ENCODE results near the gene LRP1-AS. TPM values are rescaled to one million over a fixed set of nuclear protein-coding genes. Genes with fewer than 3 reads are reported as not detected.

Gene LRP1-AS
- total RNA-seq, 4 donors from 2014 or later: not detected

DNA sequence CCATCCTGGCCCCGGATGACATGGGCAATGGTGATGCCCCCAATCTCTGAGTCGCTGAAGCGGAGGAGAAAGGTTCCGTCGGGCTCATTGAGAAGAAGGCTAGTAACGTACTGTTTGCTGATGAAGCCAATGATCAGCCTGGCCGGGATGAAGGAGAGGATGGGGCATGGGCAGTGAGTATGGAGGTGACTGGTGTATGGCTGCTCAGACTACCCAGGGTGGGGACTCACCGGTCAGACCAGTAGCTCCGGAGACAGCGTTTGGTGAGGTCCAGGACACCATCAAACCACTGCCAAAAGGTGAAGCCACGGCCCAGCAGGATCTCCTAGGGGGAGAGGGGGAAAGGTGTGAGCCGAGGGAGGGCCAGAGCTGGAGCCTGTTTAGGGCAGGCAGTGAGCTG is 47.7 kb downstream of the LRP1-AS start:
- TF ChIP-seq, protein P1, sequence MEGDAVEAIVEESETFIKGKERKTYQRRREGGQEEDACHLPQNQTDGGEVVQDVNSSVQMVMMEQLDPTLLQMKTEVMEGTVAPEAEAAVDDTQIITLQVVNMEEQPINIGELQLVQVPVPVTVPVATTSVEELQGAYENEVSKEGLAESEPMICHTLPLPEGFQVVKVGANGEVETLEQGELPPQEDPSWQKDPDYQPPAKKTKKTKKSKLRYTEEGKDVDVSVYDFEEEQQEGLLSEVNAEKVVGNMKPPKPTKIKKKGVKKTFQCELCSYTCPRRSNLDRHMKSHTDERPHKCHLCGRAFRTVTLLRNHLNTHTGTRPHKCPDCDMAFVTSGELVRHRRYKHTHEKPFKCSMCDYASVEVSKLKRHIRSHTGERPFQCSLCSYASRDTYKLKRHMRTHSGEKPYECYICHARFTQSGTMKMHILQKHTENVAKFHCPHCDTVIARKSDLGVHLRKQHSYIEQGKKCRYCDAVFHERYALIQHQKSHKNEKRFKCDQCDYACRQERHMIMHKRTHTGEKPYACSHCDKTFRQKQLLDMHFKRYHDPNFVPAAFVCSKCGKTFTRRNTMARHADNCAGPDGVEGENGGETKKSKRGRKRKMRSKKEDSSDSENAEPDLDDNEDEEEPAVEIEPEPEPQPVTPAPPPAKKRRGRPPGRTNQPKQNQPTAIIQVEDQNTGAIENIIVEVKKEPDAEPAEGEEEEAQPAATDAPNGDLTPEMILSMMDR (IDR thresholded peaks at IDR 0.05; ENCODE audit: low read depth): no peak

DNA sequence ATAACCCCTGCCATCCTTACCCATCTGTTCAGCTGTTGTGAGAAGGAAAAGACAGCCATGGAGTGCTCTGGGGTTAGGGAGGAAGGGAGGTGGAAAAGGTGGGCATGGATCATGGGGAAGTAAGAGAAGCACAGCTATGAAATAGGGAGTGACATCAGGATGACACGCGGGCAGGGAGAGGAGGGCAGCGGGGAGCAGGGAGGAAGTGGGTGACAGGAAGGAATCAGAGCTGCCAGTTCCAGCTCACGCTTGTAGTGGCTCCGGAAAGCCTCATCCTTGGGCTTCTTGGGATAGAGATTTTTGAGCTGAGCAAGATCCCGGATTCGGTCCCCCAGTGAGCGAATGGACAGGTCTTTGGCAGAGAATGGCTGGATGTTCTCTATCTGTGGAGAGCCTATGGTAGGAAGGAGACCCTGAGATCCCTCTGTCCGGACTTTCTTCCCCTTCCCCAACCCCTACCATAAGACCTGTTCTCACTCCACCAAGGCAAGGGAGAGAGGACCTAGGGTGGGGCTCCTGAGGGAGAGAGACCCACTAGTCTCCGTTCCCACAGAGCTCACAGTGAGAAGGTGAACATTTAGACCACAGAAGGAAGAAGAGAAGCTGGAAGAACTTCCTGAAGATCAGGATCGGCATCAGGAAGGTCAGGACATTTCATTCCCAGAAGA is 48.2 kb downstream of the LRP1-AS start:
- TF ChIP-seq, protein P1 (IDR thresholded peaks at IDR 0.05; ENCODE audit: low read depth): no peak

DNA sequence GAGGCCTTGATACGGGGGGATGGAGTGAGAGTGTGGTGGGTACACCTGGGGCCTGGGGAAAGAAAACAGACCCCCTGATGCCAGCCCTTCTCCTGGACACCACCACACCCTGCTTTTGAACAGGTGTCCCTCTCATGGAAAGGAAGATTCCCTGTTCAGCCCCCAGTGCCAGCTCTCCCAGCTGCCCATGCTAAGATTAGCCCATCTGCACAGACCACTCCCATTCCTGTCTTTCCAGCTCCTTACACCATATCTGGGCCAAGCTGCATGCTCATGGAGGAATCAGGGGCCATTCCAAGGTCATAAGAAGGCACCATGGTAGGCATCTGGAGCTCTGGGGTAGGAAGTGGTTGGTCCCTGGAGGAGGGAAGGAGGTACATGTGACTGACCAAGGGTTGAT is 48.9 kb downstream of the LRP1-AS start:
- TF ChIP-seq, protein P1 (IDR thresholded peaks at IDR 0.05; ENCODE audit: low read depth): no peak

DNA sequence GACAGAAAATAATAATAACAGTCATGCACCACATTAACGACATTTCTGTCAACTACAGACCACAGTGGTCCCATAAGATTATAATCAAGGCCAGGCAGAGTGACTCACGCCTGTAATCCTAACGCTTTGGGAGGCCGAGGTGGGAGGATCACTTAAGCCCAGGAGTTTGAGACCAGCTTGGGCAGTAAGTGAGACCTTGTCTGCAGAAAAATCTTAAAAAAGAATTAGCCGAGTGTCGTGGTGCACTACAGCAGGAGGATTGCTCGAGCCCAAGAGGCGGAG is 49.9 kb downstream of the LRP1-AS start:
- TF ChIP-seq, protein P1 (IDR thresholded peaks at IDR 0.05; ENCODE audit: low read depth): no peak

DNA sequence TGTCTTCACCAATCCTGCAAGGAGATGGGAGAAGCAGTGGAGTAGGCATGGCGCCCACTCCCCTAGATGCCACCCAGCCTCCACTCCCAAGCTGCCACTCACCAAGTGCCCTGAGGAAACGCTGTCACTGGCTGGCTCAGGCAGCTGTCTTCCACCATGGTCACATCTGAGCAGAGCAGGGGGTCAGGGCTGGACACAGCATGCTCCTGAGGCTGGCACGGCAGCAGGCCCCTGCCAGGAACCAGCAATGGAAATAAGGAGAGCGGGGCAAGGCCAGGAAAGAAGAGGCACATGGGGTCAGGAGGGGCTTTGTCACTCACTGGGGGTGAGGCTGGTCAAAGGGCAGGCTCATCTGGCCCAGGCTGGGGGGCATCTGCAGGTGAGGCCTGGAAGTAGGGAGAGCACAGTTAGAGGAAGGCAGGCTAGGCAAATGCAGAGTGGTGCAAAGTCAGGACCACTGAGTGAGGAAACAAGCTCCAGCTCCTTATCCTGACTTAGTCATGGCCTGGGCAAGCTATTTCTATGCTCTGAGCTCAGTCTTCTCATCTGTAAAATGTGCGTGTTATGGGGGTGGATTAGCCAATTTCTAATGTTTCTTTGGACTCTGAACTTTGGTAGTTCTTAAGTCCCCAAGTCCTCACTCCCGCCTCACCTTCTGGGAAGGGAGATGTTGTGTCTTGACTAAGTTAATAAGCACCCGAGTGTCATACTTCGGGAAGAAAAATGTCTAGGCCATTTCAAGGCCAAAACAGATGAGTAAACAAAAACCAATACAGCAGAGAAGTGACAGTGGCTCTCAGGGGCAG is 50.5 kb downstream of the LRP1-AS start:
- TF ChIP-seq, protein P1 (IDR thresholded peaks at IDR 0.05; ENCODE audit: low read depth): no peak

DNA sequence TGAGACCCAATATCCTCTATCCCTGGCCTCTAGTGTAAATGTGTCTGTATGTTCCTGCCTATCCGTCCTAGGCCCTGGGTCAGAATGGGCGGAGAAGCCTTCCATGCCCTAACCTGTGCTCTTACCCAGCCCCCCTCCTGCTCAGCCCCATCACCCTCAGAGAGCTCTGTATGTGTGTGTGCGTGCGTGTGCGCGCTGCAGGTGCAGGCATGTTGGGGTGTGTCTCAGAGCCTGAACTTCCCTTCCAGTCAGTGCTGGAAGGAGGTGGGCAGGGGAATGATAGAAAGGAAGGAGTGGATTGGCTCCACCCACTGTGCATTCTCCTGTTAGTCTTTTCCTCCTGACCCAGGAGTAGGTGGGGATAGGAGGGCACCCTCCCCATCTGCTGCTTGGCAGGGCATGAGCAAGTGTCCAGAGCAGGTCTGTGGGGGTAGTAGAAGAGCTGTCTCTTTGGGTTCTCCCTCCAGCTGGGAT is 51.3 kb downstream of the LRP1-AS start:
- TF ChIP-seq, protein P1 (IDR thresholded peaks at IDR 0.05; ENCODE audit: low read depth): no peak

DNA sequence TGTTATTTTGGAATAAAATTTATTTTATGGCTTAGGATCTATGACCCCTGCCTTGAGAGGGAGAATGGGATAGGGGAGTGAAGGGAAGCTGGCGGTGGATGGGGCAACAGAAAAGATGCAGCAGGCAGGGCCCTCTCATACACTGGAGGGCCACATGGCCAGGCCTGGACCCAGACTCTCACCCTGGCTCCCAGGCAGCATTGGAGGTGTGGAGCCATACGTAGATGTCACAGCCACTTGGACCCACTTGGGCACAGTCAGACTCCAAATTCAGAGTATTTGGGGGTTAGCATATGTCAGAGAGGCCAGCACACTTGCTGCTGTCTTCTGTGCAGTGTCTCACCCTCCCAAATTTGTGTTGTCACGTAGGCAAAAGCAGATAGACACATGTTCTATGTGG is 52.0 kb downstream of the LRP1-AS start:
- TF ChIP-seq, protein P1 (IDR thresholded peaks at IDR 0.05; ENCODE audit: low read depth): no peak

All from subcutaneous adipose tissue (tissue), 4 donors.